HG03064 (cell line): ENCODE data around the gene TMEM238L.

Experiments used
- ATAC-seq: cut with Tn5 transposase; IDR thresholded peaks from one replicate; pipeline ENCODE4 v1.9.1; 2021; ENCODE audit warnings: low read depth; ENCODE audit not compliant: unreplicated experiment

The TMEM238L gene

GRCh38 chr17:10806545-10807262, 2.8 kb upstream of the TMEM238L start:
- no peak for ATAC-seq

- no peak for ATAC-seq
Measured at GRCh38 chr17:10805911-10806310, 2.0 kb upstream of the TMEM238L start.

GRCh38 chr17:10804546-10804945, 647 bp upstream of the TMEM238L start:
- no peak for ATAC-seq

- no peak for ATAC-seq
Measured at GRCh38 chr17:10803350-10803749, 549 bp downstream of the TMEM238L start.

- no peak for ATAC-seq
Measured at GRCh38 chr17:10802496-10803284, 1.2 kb downstream of the TMEM238L start.

- ATAC-seq, result no peak
Measured at GRCh38 chr17:10799407-10799806, 4.5 kb downstream of the TMEM238L start.

- no peak for ATAC-seq
Measured at GRCh38 chr17:10798910-10799309, 5.0 kb downstream of the TMEM238L start.

GRCh38 chr17:10798332-10798749, 5.6 kb downstream of the TMEM238L start:
- no peak for ATAC-seq

- ATAC-seq, result no peak
Measured at GRCh38 chr17:10797476-10798328, 6.2 kb downstream of the TMEM238L start.

GRCh38 chr17:10793816-10794215, 10.1 kb downstream of the TMEM238L start:
- ATAC-seq, result no peak

- no peak for ATAC-seq
Measured at GRCh38 chr17:10793256-10793655, 10.6 kb downstream of the TMEM238L start.

GRCh38 chr17:10792151-10792550, 11.7 kb downstream of the TMEM238L start:
- no peak for ATAC-seq

- no peak for ATAC-seq
Measured at GRCh38 chr17:10790491-10791401, 13.2 kb downstream of the TMEM238L start.

- no peak for ATAC-seq
Measured at GRCh38 chr17:10789694-10790271, 14.1 kb downstream of the TMEM238L start.

- ATAC-seq, result no peak
Measured at GRCh38 chr17:10787306-10788045, 16.4 kb downstream of the TMEM238L start.

GRCh38 chr17:10785295-10785694, 18.6 kb downstream of the TMEM238L start:
- ATAC-seq, result no peak

GRCh38 chr17:10779609-10780008, 24.3 kb downstream of the TMEM238L start:
- no peak for ATAC-seq

GRCh38 chr17:10777890-10778289, 26.0 kb downstream of the TMEM238L start:
- ATAC-seq, result no peak
